HepG2 (cell line): ENCODE data around the gene MKS1. TPM values are rescaled to one million over a fixed set of nuclear protein-coding genes. Genes with fewer than 3 reads are reported as not detected.
A peak's percentile ranks its signal among the peaks of the same experiment; 100 is the strongest.

Source experiments
- CBFB ChIP-seq: sonication (generic); formaldehyde crosslinking; IDR thresholded peaks from 2 replicates; pipeline ENCODE4 v1.4.0; 2020; ENCODE audit warnings: missing genetic modification reagents
- CBX2 ChIP-seq, 2 experiments: fragments of 200-600 bp in 1 of 2; sonication (generic); formaldehyde crosslinking in 1 of 2; IDR thresholded peaks; 2 replicates each; pipeline versions ENCODE4 v1.7.0 to v1.8.1; 2018 to 2022; ENCODE audit warnings: low read depth in 2 of 2, low read length in 1 of 2, mild to moderate bottlenecking in 1 of 2, missing genetic modification reagents in 1 of 2
- HOXA5 ChIP-seq: sonication (generic); formaldehyde crosslinking; IDR thresholded peaks from 2 replicates; pipeline ENCODE4 v1.4.0; 2020; ENCODE audit warnings: missing genetic modification reagents
- LCORL ChIP-seq, 2 experiments: fragments of 450-650 bp in 1 of 2; sonication (generic) in 1 of 2; formaldehyde crosslinking in 1 of 2; IDR thresholded peaks; 2 replicates each; pipeline versions ENCODE4 v1.5.0 to v1.6.1; 2017 to 2020; ENCODE audit warnings: antibody characterized with exemption in 1 of 2, missing genetic modification reagents in 1 of 2
- MYNN ChIP-seq: sonication (generic); formaldehyde crosslinking; IDR thresholded peaks from 2 replicates; pipeline ENCODE4 v1.4.0; 2020; ENCODE audit warnings: mild to moderate bottlenecking, low read depth, missing genetic modification reagents
- MZF1 ChIP-seq: sonication (generic); formaldehyde crosslinking; IDR thresholded peaks from 2 replicates; pipeline ENCODE4 v1.8.1; 2023; ENCODE audit warnings: mild to moderate bottlenecking, missing genetic modification reagents, borderline replicate concordance
- RFXANK ChIP-seq: IDR thresholded peaks from 2 replicates; pipeline ENCODE4 v1.6.1; 2016
- SAFB2 ChIP-seq: sonication (generic); formaldehyde crosslinking; IDR thresholded peaks from 2 replicates; pipeline ENCODE4 v1.5.1; 2020; ENCODE audit warnings: missing genetic modification reagents, low read depth, mild to moderate bottlenecking, borderline replicate concordance
- SIN3A ChIP-seq: IDR thresholded peaks from 2 replicates; pipeline ENCODE4 v1.6.1; 2011; ENCODE audit warnings: low read depth, mild to moderate bottlenecking, control low read depth, low read length, borderline replicate concordance
- SMARCE1 ChIP-seq: fragments of 450-650 bp; IDR thresholded peaks from 2 replicates; pipeline ENCODE4 v1.6.1; 2017; ENCODE audit warnings: borderline replicate concordance
- STAT5B ChIP-seq: sonication (generic); formaldehyde crosslinking; IDR thresholded peaks from 2 replicates; pipeline ENCODE4 v1.4.0; 2020; ENCODE audit warnings: missing genetic modification reagents
- ZNF431 ChIP-seq: sonication (generic); formaldehyde crosslinking; IDR thresholded peaks from 2 replicates; pipeline ENCODE4 v1.9.0; 2022; ENCODE audit warnings: missing genetic modification reagents, low read depth, mild to moderate bottlenecking, borderline replicate concordance
- ZNF547 ChIP-seq: sonication (generic); formaldehyde crosslinking; IDR thresholded peaks from 2 replicates; pipeline ENCODE4 v1.5.1; 2020; ENCODE audit warnings: mild to moderate bottlenecking, missing genetic modification reagents
- ZNF552 ChIP-seq: sonication (generic); formaldehyde crosslinking; IDR thresholded peaks from 2 replicates; pipeline ENCODE4 v1.9.0; 2022; ENCODE audit warnings: missing genetic modification reagents, mild to moderate bottlenecking, borderline replicate concordance
- ZNF7 ChIP-seq: IDR thresholded peaks from 2 replicates; pipeline ENCODE4 v1.6.1; 2016; ENCODE audit warnings: missing biosample characterization, missing genetic modification reagents
- ZNF761 ChIP-seq: sonication (generic); formaldehyde crosslinking; conservative IDR thresholded peaks from 2 replicates; pipeline ENCODE4 v1.4.0; 2020; ENCODE audit warnings: mild to moderate bottlenecking, missing genetic modification reagents
- ZNF780A ChIP-seq: sonication (generic); formaldehyde crosslinking; IDR thresholded peaks from 2 replicates; pipeline ENCODE4 v1.8.0; 2022; ENCODE audit warnings: mild to moderate bottlenecking, missing genetic modification reagents, moderate library complexity
- ZZZ3 ChIP-seq: sonication (generic); formaldehyde crosslinking; IDR thresholded peaks from 2 replicates; pipeline ENCODE4 v1.4.0; 2020; ENCODE audit warnings: missing genetic modification reagents, mild to moderate bottlenecking, borderline replicate concordance
- polyA plus RNA-seq, 8 experiments: library from polyadenylated mRNA; depleted of rRNA in 3 of 8; stranded (reverse) in 7 of 8; unstranded in 1 of 8; fragments of >200 nt; fragmentation: Illumina TruSeq in 4 of 8; extraction: Trizol in 4 of 8; gene quantifications; 2 replicates each; pipeline versions ENCODE4 v1.2.1 to v1.2.3, GENCODE V29; 2011 to 2016; ENCODE audit warnings: low read depth in 4 of 8, missing spikeins in 1 of 8, mixed read lengths in 1 of 8; ENCODE audit not compliant: insufficient read depth in 1 of 8
- total RNA-seq, 5 experiments: library from RNA; depleted of rRNA; stranded (reverse); fragments of >200 nt; fragmentation: Illumina TruSeq; extraction: Trizol; gene quantifications; 2 replicates each; pipeline ENCODE4 v1.2.3, GENCODE V29; 2016; ENCODE audit warnings: low read depth in 1 of 5
- TF ChIP-seq, protein P1 (sequence below): sonication (generic); formaldehyde crosslinking; IDR thresholded peaks from 2 replicates; pipeline ENCODE4 v1.5.1; 2020; ENCODE audit warnings: mild to moderate bottlenecking, missing genetic modification reagents, borderline replicate concordance
- TF ChIP-seq, protein P2 (sequence below): sonication (generic); formaldehyde crosslinking; IDR thresholded peaks from 2 replicates; pipeline ENCODE4 v1.5.1; 2020; ENCODE audit warnings: missing genetic modification reagents, mild to moderate bottlenecking, borderline replicate concordance
- TF ChIP-seq, protein P3 (sequence below): sonication (generic); formaldehyde crosslinking; IDR thresholded peaks from 2 replicates; pipeline ENCODE4 v1.8.0; 2022; ENCODE audit warnings: mild to moderate bottlenecking, missing genetic modification reagents, moderate library complexity

MKS1 gene
- total and polyA plus RNA-seq, 2 of the 13 experiments (the other 11 are each of a cell fraction or from before 2014, with no cell fraction given): 16.1 to 26.3 TPM

DNA sequence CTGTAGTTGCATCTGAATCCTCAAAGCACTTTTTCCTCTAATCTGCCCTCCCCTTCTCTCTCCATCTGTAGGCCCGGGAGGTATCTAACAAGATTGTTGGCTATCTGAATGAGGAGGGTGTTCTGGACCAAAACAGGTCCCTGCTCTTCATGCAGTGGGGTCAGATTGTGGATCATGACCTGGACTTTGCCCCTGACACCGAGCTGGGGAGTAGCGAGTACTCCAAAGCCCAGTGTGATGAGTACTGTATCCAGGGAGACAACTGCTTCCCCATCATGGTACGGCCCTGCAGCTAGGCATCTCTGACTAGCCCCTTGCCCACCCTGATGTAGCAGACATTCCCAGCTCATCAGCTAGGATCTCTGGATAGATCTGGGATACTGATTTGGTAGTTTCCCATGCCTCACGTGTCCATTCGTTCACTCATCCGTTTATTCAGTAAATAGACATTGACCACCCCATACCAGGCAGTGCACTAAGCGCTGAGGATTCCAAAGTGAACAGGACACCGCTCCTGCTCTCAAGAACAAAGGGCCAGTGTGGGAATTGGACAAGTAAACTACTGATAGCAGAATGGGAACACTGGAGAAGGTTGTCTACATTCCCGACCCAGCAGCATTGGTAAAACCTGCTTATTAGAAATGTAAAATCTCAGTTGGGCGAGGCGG is 31.4 kb upstream of the MKS1 start (continued):
- TF ChIP-seq ZNF7 (no peak), CBFB (CRISPR knock-in tag) (no peak), ZNF761 (no peak), MZF1 (CRISPR knock-in tag) (no peak), SAFB2 (CRISPR knock-in tag) (no peak), STAT5B (no peak), CBX2 (IDR thresholded peaks at IDR 0.05; ENCODE audit: low read depth, low read length) (no peak), CBX2 (CRISPR knock-in tag; IDR thresholded peaks at IDR 0.05; ENCODE audit: low read depth) (no peak), RFXANK (CRISPR knock-in tag) (no peak), LCORL (IDR thresholded peaks at IDR 0.05) (no peak), LCORL (CRISPR knock-in tag; IDR thresholded peaks at IDR 0.05) (0 out of 2 replicates have a peak, but pooled peaks have one; percentile 1), ZZZ3 (CRISPR knock-in tag) (no peak), ZNF431 (no peak), SIN3A (no peak), HOXA5 (no peak), ZNF780A (CRISPR knock-in tag) (no peak), SMARCE1 (no peak), ZNF547 (CRISPR knock-in tag) (no peak), ZNF552 (CRISPR knock-in tag) (no peak), MYNN (no peak)
- TF ChIP-seq, protein P1, sequence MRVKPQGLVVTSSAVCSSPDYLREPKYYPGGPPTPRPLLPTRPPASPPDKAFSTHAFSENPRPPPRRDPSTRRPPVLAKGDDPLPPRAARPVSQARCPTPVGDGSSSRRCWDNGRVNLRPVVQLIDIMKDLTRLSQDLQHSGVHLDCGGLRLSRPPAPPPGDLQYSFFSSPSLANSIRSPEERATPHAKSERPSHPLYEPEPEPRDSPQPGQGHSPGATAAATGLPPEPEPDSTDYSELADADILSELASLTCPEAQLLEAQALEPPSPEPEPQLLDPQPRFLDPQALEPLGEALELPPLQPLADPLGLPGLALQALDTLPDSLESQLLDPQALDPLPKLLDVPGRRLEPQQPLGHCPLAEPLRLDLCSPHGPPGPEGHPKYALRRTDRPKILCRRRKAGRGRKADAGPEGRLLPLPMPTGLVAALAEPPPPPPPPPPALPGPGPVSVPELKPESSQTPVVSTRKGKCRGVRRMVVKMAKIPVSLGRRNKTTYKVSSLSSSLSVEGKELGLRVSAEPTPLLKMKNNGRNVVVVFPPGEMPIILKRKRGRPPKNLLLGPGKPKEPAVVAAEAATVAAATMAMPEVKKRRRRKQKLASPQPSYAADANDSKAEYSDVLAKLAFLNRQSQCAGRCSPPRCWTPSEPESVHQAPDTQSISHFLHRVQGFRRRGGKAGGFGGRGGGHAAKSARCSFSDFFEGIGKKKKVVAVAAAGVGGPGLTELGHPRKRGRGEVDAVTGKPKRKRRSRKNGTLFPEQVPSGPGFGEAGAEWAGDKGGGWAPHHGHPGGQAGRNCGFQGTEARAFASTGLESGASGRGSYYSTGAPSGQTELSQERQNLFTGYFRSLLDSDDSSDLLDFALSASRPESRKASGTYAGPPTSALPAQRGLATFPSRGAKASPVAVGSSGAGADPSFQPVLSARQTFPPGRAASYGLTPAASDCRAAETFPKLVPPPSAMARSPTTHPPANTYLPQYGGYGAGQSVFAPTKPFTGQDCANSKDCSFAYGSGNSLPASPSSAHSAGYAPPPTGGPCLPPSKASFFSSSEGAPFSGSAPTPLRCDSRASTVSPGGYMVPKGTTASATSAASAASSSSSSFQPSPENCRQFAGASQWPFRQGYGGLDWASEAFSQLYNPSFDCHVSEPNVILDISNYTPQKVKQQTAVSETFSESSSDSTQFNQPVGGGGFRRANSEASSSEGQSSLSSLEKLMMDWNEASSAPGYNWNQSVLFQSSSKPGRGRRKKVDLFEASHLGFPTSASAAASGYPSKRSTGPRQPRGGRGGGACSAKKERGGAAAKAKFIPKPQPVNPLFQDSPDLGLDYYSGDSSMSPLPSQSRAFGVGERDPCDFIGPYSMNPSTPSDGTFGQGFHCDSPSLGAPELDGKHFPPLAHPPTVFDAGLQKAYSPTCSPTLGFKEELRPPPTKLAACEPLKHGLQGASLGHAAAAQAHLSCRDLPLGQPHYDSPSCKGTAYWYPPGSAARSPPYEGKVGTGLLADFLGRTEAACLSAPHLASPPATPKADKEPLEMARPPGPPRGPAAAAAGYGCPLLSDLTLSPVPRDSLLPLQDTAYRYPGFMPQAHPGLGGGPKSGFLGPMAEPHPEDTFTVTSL: no peak
- TF ChIP-seq, protein P2, sequence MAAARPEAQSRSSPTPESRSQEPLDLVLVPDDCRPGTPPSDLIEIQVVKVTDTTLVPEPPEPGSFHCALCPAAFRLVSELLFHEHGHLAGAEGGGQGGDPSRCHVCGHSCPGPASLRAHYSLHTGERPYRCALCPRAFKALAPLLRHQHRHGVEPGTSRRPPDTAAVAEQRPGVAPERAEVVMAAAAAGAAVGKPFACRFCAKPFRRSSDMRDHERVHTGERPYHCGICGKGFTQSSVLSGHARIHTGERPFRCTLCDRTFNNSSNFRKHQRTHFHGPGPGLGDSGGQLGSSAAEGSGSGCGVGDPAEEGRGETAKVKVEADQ: no peak
- TF ChIP-seq, protein P3, sequence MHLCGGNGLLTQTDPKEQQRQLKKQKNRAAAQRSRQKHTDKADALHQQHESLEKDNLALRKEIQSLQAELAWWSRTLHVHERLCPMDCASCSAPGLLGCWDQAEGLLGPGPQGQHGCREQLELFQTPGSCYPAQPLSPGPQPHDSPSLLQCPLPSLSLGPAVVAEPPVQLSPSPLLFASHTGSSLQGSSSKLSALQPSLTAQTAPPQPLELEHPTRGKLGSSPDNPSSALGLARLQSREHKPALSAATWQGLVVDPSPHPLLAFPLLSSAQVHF (CRISPR knock-in tag): no peak
